Stimulated activated CD4-positive, alpha-beta T cell treated with anti-CD3 and anti-CD28 coated beads, TNF-alpha, amount 100 ng/mL, for 4 hours (primary cell): ENCODE data around the gene IL36B.

Experiments used
- DNase-seq, 3 experiments: peaks; one replicate each; pipeline ENCODE4 v3.0.0-alpha.2; 2020; ENCODE audit warnings: low read depth in 3 of 3

IL36B gene

GRCh38 chr2:113075600-113075999 is 22.9 kb upstream of the IL36B start:
- no peak for DNase-seq

- no peak for DNase-seq
Observed at GRCh38 chr2:113075030-113075429, 22.4 kb upstream of the IL36B start.

GRCh38 chr2:113073325-113073834 is 20.7 kb upstream of the IL36B start:
- no peak for DNase-seq

- DNase-seq = no peak
Observed at GRCh38 chr2:113072584-113072983, 19.9 kb upstream of the IL36B start.

- no peak for DNase-seq
Observed at GRCh38 chr2:113070606-113070975, 17.9 kb upstream of the IL36B start.

GRCh38 chr2:113069676-113070605 is 17.3 kb upstream of the IL36B start:
- DNase-seq = no peak

GRCh38 chr2:113068706-113069485 is 16.2 kb upstream of the IL36B start:
- no peak for DNase-seq

GRCh38 chr2:113068249-113068648 is 15.6 kb upstream of the IL36B start:
- no peak for DNase-seq

- no peak for DNase-seq
Observed at GRCh38 chr2:113067681-113068080, 15.0 kb upstream of the IL36B start, which contains the start of gene IL1F10. Gene IL1F10 (plus strand): TSS chr2:113067970. CDS start chr2:113072739, 4,769 bp downstream.

GRCh38 chr2:113064898-113065297 is 12.2 kb upstream of the IL36B start:
- no peak for DNase-seq

- DNase-seq = no peak
Observed at GRCh38 chr2:113064281-113064680, 11.6 kb upstream of the IL36B start.

- DNase-seq = no peak
Observed at GRCh38 chr2:113061896-113062770, 9.5 kb upstream of the IL36B start.

- no peak for DNase-seq
Observed at GRCh38 chr2:113061241-113061640, 8.6 kb upstream of the IL36B start.

- DNase-seq = no peak
Observed at GRCh38 chr2:113060796-113061195, 8.1 kb upstream of the IL36B start.

- DNase-seq = no peak
Observed at GRCh38 chr2:113060396-113060795, 7.7 kb upstream of the IL36B start.

- DNase-seq = no peak
Observed at GRCh38 chr2:113058998-113059960, 6.6 kb upstream of the IL36B start, which contains the start of gene IL36RN. Gene IL36RN (plus strand): TSS chr2:113059198. CDS start chr2:113059439, 241 bp downstream.

GRCh38 chr2:113058411-113058994 is 5.8 kb upstream of the IL36B start:
- DNase-seq = no peak

GRCh38 chr2:113057117-113057516 is 4.5 kb upstream of the IL36B start:
- no peak for DNase-seq

- DNase-seq = no peak
Observed at GRCh38 chr2:113056521-113056920, 3.9 kb upstream of the IL36B start.

GRCh38 chr2:113054066-113054465 is 1.4 kb upstream of the IL36B start:
- no peak for DNase-seq
